GM10248 (cell line): ENCODE measurements around the gene ECE1.
A peak's percentile ranks its signal among the peaks of the same experiment; 100 is the strongest.

Source experiments
- CTCF ChIA-PET: fragments of 300-600 bp; sonication (Branson Sonifier 250); formaldehyde crosslinking; extraction: SDS; loops from one replicate; lab custom pipeline; 2021; ENCODE audit warnings: antibody characterized with exemption; lab: Yijun Ruan, JAX
- POLR2A ChIA-PET: fragments of 350-650 bp; sonication (Branson Sonifier 250); formaldehyde crosslinking; extraction: SDS; loops from one replicate; lab custom pipeline; 2020; ENCODE audit warnings: antibody characterized with exemption; lab: Yijun Ruan, JAX
- DNase-seq: peaks from one replicate; pipeline ENCODE4 v3.0.0; 2012; ENCODE audit errors: extremely low spot score
- CTCF ChIP-seq: IDR thresholded peaks from 2 replicates; pipeline ENCODE4 v1.5.1; 2012; ENCODE audit warnings: mild to moderate bottlenecking, low read depth; ENCODE audit errors: extremely low read depth, missing control alignments, control extremely low read depth

Gene ECE1

GRCh38 chr1:21225065-21225464 is 65.2 kb downstream of the ECE1 start:
- no peak for TF ChIP-seq CTCF

GRCh38 chr1:21220815-21221214 is 69.4 kb downstream of the ECE1 start:
- no peak for TF ChIP-seq CTCF
- CTCF ChIA-PET: interaction anchor here (0.7 to 9.3 kb wide), 3 partner anchors 13 to 524 kb away, joined by 3 to 84 read pairs (median 16); no protein-coding TSS in a partner anchor
- no peak for DNase-seq
- POLR2A ChIA-PET: no interaction called here

More at GRCh38 chr1:21225065-21225464, 65.2 kb downstream of the ECE1 start:
- DNase-seq: no peak
- ChIA-PET CTCF (interaction anchor here (0.9 to 2.1 kb wide), 6 partner anchors 14 to 528 kb away, joined by 4 to 8 read pairs (median 6); no protein-coding TSS in a partner anchor), POLR2A (no interaction called here)

GRCh38 chr1:21219674-21220073 is 70.6 kb downstream of the ECE1 start:
- POLR2A ChIA-PET: no interaction called here
- TF ChIP-seq CTCF: no peak
- CTCF ChIA-PET: interaction anchor here (8.2 to 9.3 kb wide), 2 partner anchors 14 to 150 kb away, joined by 67 to 84 read pairs; no protein-coding TSS in a partner anchor
- peak; percentile 9 for DNase-seq

GRCh38 chr1:21217812-21218596 is 72.3 kb downstream of the ECE1 start:
- peak; percentile 35 for TF ChIP-seq CTCF
- peak; percentile 53 for DNase-seq
- CTCF ChIA-PET: interaction anchor here (0.7 to 9.3 kb wide), 19 partner anchors 10 to 306 kb away, joined by 3 to 84 read pairs (median 5); no protein-coding TSS in a partner anchor
- POLR2A ChIA-PET: no interaction called here

- CTCF ChIA-PET: interaction anchor here (0.8 to 9.3 kb wide), 24 partner anchors 10 to 305 kb away, joined by 3 to 84 read pairs (median 5); no protein-coding TSS in a partner anchor
- peak; percentile 75 for DNase-seq
These were observed 73.1 kb downstream of the ECE1 start for GRCh38 chr1:21216835-21217811.

More at GRCh38 chr1:21216835-21217811, 73.1 kb downstream of the ECE1 start:
- peak; percentile 75 for TF ChIP-seq CTCF
- POLR2A ChIA-PET: no interaction called here
